HCT116 (cell line): ENCODE results near the gene NOL9. TPM values are rescaled to one million over a fixed set of nuclear protein-coding genes. Genes with fewer than 3 reads are reported as not detected.

Source experiments
- ATAC-seq: fragments of 200-7000 bp; cut with Tn5 transposase; 2 replicates; pipeline ENCODE4 v1.9.1; 2020; ENCODE audit warnings: mild to moderate bottlenecking, moderate library complexity
- BruUV-seq: library from RNA; stranded (reverse); fragments of 400-500 nt; replicated peaks from 2 replicates; lab custom pipeline; 2021; lab: Mats Ljungman, UMichigan
- CTCF ChIA-PET: fragments of 300-600 bp; sonication (Branson Sonifier 250); formaldehyde crosslinking; loops from one replicate; lab custom pipeline; 2021; ENCODE audit warnings: antibody characterized with exemption; lab: Charles Lee
- POLR2A ChIA-PET: fragments of 300-600, 350-600 bp; sonication (Branson Sonifier 250); formaldehyde crosslinking; loops from one replicate; lab custom pipeline; 2021; ENCODE audit warnings: antibody characterized with exemption; lab: Charles Lee
- RAD21 ChIA-PET, 2 experiments: fragments of 300-600 bp; sonication (Branson Sonifier 250); formaldehyde crosslinking; loops; one replicate each; lab custom pipeline; 2023; ENCODE audit warnings: low total read pairs in 2 of 2; ENCODE audit not compliant: uncharacterized antibody in 2 of 2, unreplicated experiment in 2 of 2, low non-redundant PET in 1 of 2; lab: Charles Lee
- DNase-seq: peaks from one replicate; pipeline ENCODE4 v3.0.0-alpha.2; 2010; ENCODE audit warnings: low read depth, low spot score
- H2AFZ ChIP-seq: fragments of 200-600 bp; shearing (Covaris generic), sonication (generic); 2 replicates; pipeline ENCODE4 v1.6.1; 2017; ENCODE audit warnings: low read depth, mixed run types, mixed read lengths, antibody characterized with exemption, low read length; ENCODE audit not compliant: poor library complexity, severe bottlenecking
- H3K27ac ChIP-seq: 2 replicates; pipeline ENCODE4 v1.5.1; 2012; ENCODE audit warnings: low read depth, low read length
- H3K27me3 ChIP-seq: fragments of 200-600 bp; sonication (generic); 2 replicates; pipeline ENCODE4 v1.6.1; 2016; ENCODE audit warnings: mixed run types, low read length, mixed read lengths; ENCODE audit not compliant: insufficient read depth
- H3K36me3 ChIP-seq, 2 experiments: fragments of 200-500 bp in 1 of 2; fragments of 200-600 bp in 1 of 2; sonication (Bioruptor generic) in 1 of 2; sonication (generic) in 1 of 2; 2 replicates each; pipeline versions ENCODE4 v1.5.1 to v1.6.1; 2014 to 2016; ENCODE audit warnings: low read length in 2 of 2, inconsistent platforms in 1 of 2, mixed read lengths in 1 of 2, mixed run types in 1 of 2; ENCODE audit not compliant: insufficient read depth in 2 of 2, control insufficient read depth in 1 of 2
- H3K4me1 ChIP-seq, 2 experiments: fragments of 200-600 bp in 1 of 2; sonication (generic) in 1 of 2; 2 replicates each; pipeline versions ENCODE4 v1.5.1 to v1.6.1; 2012 to 2017; ENCODE audit warnings: low read length in 2 of 2, inconsistent platforms in 1 of 2, mild to moderate bottlenecking in 1 of 2, mixed read lengths in 1 of 2, mixed run types in 1 of 2, moderate library complexity in 1 of 2; ENCODE audit not compliant: insufficient read depth in 2 of 2, control insufficient read depth in 1 of 2
- H3K4me2 ChIP-seq: fragments of 200-600 bp; sonication (generic); 2 replicates; pipeline ENCODE4 v1.6.1; 2017; ENCODE audit warnings: mixed run types, low read length, mixed read lengths
- H3K4me3 ChIP-seq, 2 experiments: fragments of 200-600 bp in 1 of 2; sonication (generic) in 1 of 2; replicated peaks in 1 of 2; 2 replicates each; pipeline ENCODE4 v1.5.1; 2011 to 2016; ENCODE audit warnings: low read length in 2 of 2, control low read depth in 1 of 2, low read depth in 1 of 2, mild to moderate bottlenecking in 1 of 2, mixed read lengths in 1 of 2, mixed run types in 1 of 2
- H3K79me2 ChIP-seq: fragments of 200-600 bp; sonication (generic); 2 replicates; pipeline ENCODE4 v1.6.1; 2017; ENCODE audit warnings: mild to moderate bottlenecking, mixed run types, low read length, moderate library complexity, mixed read lengths; ENCODE audit not compliant: insufficient read depth
- H3K9ac ChIP-seq: fragments of 200-600 bp; sonication (generic); 2 replicates; pipeline ENCODE4 v1.6.1; 2016; ENCODE audit warnings: low read length, mixed read lengths
- H3K9me2 ChIP-seq: fragments of 200-600 bp; sonication (generic), shearing (Covaris generic); 2 replicates; pipeline ENCODE4 v1.6.1; 2017; ENCODE audit warnings: mixed run types, mild to moderate bottlenecking, moderate library complexity; ENCODE audit not compliant: insufficient read depth
- H3K9me3 ChIP-seq, 2 experiments: fragments of 200-500 bp in 1 of 2; fragments of 200-600 bp in 1 of 2; sonication (Bioruptor generic) in 1 of 2; sonication (generic) in 1 of 2; 2 replicates each; pipeline ENCODE4 v1.6.1; 2014 to 2017; ENCODE audit warnings: low read length in 2 of 2, mixed read lengths in 2 of 2, inconsistent platforms in 1 of 2, low read depth in 1 of 2, mild to moderate bottlenecking in 1 of 2, mixed run types in 1 of 2, moderate library complexity in 1 of 2; ENCODE audit not compliant: control insufficient read depth in 1 of 2, insufficient read depth in 1 of 2
- H4K20me1 ChIP-seq: fragments of 200-600 bp; sonication (generic), shearing (Covaris generic); 2 replicates; pipeline ENCODE4 v1.6.1; 2017; ENCODE audit warnings: mixed run types, mild to moderate bottlenecking, moderate library complexity; ENCODE audit not compliant: insufficient read depth
- CBX3 ChIP-seq: IDR thresholded peaks from 2 replicates; pipeline ENCODE4 v1.6.1; 2012; ENCODE audit warnings: low read depth
- CTCF ChIP-seq, 3 experiments: fragments of 200-600 bp in 1 of 3; sonication (generic) in 1 of 3; IDR thresholded peaks in 2 of 3; conservative IDR thresholded peaks in 1 of 3; 2 replicates each; pipeline ENCODE4 v1.5.1; 2012 to 2017; ENCODE audit warnings: low read depth in 2 of 3, low read length in 2 of 3, antibody characterized with exemption in 1 of 3, borderline replicate concordance in 1 of 3, control low read depth in 1 of 3, mild to moderate bottlenecking in 1 of 3, mixed read lengths in 1 of 3, mixed run types in 1 of 3, moderate library complexity in 1 of 3; ENCODE audit not compliant: insufficient read depth in 1 of 3
- EGR1 ChIP-seq: IDR thresholded peaks from 2 replicates; pipeline ENCODE4 v1.6.1; 2012; ENCODE audit warnings: low read depth
- ELF1 ChIP-seq: IDR thresholded peaks from 2 replicates; pipeline ENCODE4 v1.6.1; 2012; ENCODE audit warnings: low read depth, borderline replicate concordance
- EZH2 ChIP-seq: fragments of 200-600 bp; sonication (generic); IDR thresholded peaks from 2 replicates; pipeline ENCODE4 v1.6.1; 2017; ENCODE audit warnings: antibody characterized with exemption, mixed run types
- FOSL1 ChIP-seq: IDR thresholded peaks from 2 replicates; pipeline ENCODE4 v1.6.1; 2012; ENCODE audit warnings: low read depth
- POLR2A ChIP-seq: IDR thresholded peaks from 2 replicates; pipeline ENCODE4 v1.7.0; 2011; ENCODE audit warnings: borderline replicate concordance; ENCODE audit not compliant: insufficient read depth, insufficient read length; ENCODE audit errors: extremely low read depth
- REST ChIP-seq: IDR thresholded peaks from 2 replicates; pipeline ENCODE4 v1.6.1; 2012; ENCODE audit warnings: low read depth
- YY1 ChIP-seq: IDR thresholded peaks from 2 replicates; pipeline ENCODE4 v1.6.1; 2011; ENCODE audit warnings: low read length, low read depth, moderate library complexity, mild to moderate bottlenecking; ENCODE audit not compliant: insufficient replicate concordance; ENCODE audit errors: extremely low read depth
- ZFX ChIP-seq: fragments of 450-650 bp; IDR thresholded peaks from 2 replicates; pipeline ENCODE4 v1.6.1; 2017
- intact Hi-C: fragments of 100-400 bp; cut with micrococcal nuclease; formaldehyde crosslinking; loops from 2 replicates; pipeline ENCODE4 v1.10.0; 2022
- total RNA-seq: library from RNA; stranded (reverse); gene quantifications from one replicate; pipeline ENCODE4 v1.2.1, GENCODE V29; 2021; ENCODE audit not compliant: unreplicated experiment

Gene NOL9
- total RNA-seq, 1 experiment from 2014 or later: 46.4 TPM

- RAD21 ChIA-PET: no interaction called here
- peaks cover 6 to 14% of the 10 kb centered on the region in 2 experiments for H3K4me1 ChIP-seq
- H3K27ac ChIP-seq: no peak overlapping the region
- H4K20me1 ChIP-seq: peaks cover 3% of the 10 kb centered on the region; the same call in 1 of the 2 replicates
- no TSS peak for BruUV-seq
- H3K4me3 ChIP-seq: no peak overlapping the region
- H3K9me3 ChIP-seq: no peaks in the 10 kb centered on the region
- no peaks in the 10 kb centered on the region for H3K27me3 ChIP-seq
- no peak for TF ChIP-seq EGR1
- TF ChIP-seq ZFX: no peak
- no peak for TF ChIP-seq EZH2
- TF ChIP-seq CBX3: no peak
- no peak for TF ChIP-seq CTCF (IDR thresholded peaks at IDR 0.05 in 2 of 3, conservative IDR thresholded peaks at IDR 0.05 in 1 of 3; ENCODE audit: borderline replicate concordance in 1 of 3, insufficient read depth in 1 of 3, low read depth in 2 of 3, low read length in 2 of 3)
- no peak for TF ChIP-seq REST
- TF ChIP-seq POLR2A: no peak
- no peak for TF ChIP-seq FOSL1
- TF ChIP-seq ELF1: no peak
- no peak for TF ChIP-seq YY1
- TF ChIP-seq, all 23 proteins: peak for 0
- intact Hi-C loops: no loop called here
- no peak overlapping the region for H3K9ac ChIP-seq
- no peaks in the 10 kb centered on the region for H3K36me3 ChIP-seq
- peaks cover 18% of the 10 kb centered on the region for H3K79me2 ChIP-seq
- DNase-seq (no peak), ATAC-seq (no peak)
- H3K9me2 ChIP-seq: no peaks in the 10 kb centered on the region
- H3K4me2 ChIP-seq: no peak overlapping the region
- CTCF ChIA-PET: no interaction called here
- no peak overlapping the region for H2AFZ ChIP-seq
- POLR2A ChIA-PET: no interaction called here
Observed at GRCh38 chr1:6557597-6557996, 3.3 kb upstream of the NOL9 start.
